Cardiac muscle cell (in vitro differentiated cells and primary cell): ENCODE results near the gene MBD1. TPM values are rescaled to one million over a fixed set of nuclear protein-coding genes. Genes with fewer than 3 reads are reported as not detected.
A peak's percentile ranks its signal among the peaks of the same experiment; 100 is the strongest.
"Not testable (repeated sequence)": the region's sequence is repeated elsewhere in the genome, so short reads cannot be mapped to it uniquely, and the experiment has no call there.

Source experiments
- DNase-seq, 2 donors: peaks; one replicate each; pipeline versions ENCODE4 v3.0.0 to v3.0.0-alpha.2; 2010 to 2017; ENCODE audit warnings: low read depth in 1 of 2, low spot score in 1 of 2
- H3K27ac ChIP-seq: fragments of 200-600 bp; sonication (generic); 2 replicates; pipeline ENCODE4 v1.5.1; 2016
- H3K27me3 ChIP-seq: fragments of 200-600 bp; sonication (generic); 2 replicates; pipeline ENCODE4 v1.6.0; 2016; ENCODE audit warnings: control low read depth
- H3K36me3 ChIP-seq: fragments of 200-600 bp; sonication (generic); 2 replicates; pipeline ENCODE4 v1.5.1; 2016; ENCODE audit warnings: control low read depth
- H3K4me1 ChIP-seq: fragments of 200-600 bp; sonication (generic); 2 replicates; pipeline ENCODE4 v1.8.1; 2017; ENCODE audit warnings: low read depth, mild to moderate bottlenecking, mixed run types
- H3K4me3 ChIP-seq: fragments of 200-600 bp; sonication (generic); 2 replicates; pipeline ENCODE4 v1.5.1; 2016; ENCODE audit warnings: mild to moderate bottlenecking
- H3K9me3 ChIP-seq: fragments of 200-600 bp; sonication (generic); 2 replicates; pipeline ENCODE4 v1.5.1; 2017; ENCODE audit warnings: low read depth, mild to moderate bottlenecking, control low read depth
- CTCF ChIP-seq: IDR thresholded peaks from 2 replicates; pipeline ENCODE4 v1.5.1; 2012; ENCODE audit warnings: low read depth, mild to moderate bottlenecking, low read length
- polyA plus RNA-seq: library from polyadenylated mRNA; unstranded; fragments of >200 nt; fragmentation: Nextera tagmentation; extraction: Ambion mirVana; gene quantifications from 2 replicates; pipeline ENCODE4 v1.2.1, GENCODE V29; 2016
- total RNA-seq: library from RNA; depleted of rRNA; stranded (reverse); fragments of >200 nt; gene quantifications from 2 replicates; pipeline ENCODE4 v1.2.3, GENCODE V29; 2016

Gene MBD1
- total and polyA plus RNA-seq, 2 experiments from 2014 or later, result 78.9 to 167 TPM

- Histone ChIP-seq H3K4me3 (no peak overlapping the region), H3K4me1 (peaks cover 18% of the 10 kb centered on the region), H3K9me3 (no peaks in the 10 kb centered on the region), H3K27me3 (no peaks in the 10 kb centered on the region), H3K27ac (peak overlapping the region; percentile 53), H3K36me3 (no peaks in the 10 kb centered on the region)
- no peak for TF ChIP-seq CTCF
- DNase-seq, result no peak
Observed at GRCh38 chr18:50231621-50232020, 49.7 kb downstream of the MBD1 start.

DNA sequence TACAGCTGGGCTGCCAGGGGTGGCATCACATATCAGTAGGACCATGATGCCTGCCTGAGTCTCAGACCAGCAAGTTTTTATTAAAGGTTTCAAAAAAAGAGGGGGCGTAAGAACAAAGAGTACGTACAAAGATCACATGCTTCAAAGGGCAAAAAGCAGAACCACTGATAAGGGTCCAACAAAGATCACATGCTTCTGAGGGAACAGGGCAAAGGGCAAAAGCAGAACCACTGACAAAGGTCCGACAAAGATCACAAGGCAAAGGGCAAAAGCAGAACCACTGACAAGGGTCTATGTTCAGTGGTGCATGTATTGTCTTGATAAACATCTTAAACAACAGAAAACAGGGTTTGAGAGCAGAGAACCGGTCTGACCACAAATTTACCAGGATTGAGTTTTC is 61.1 kb downstream of the MBD1 start:
- DNase-seq, H3K27me3 ChIP-seq, H3K4me1 ChIP-seq, H3K9me3 ChIP-seq, H3K4me3 ChIP-seq, H3K27ac ChIP-seq, H3K36me3 ChIP-seq: not testable (repeated sequence)

Other genes starting within 250 kb of the MBD1 start
- 6.4 and 16.7 TPM in 2 replicates for gene MYO5B, start 86.4 kb downstream of the MBD1 start, total RNA-seq
- gene MYO5B, start 86.4 kb downstream of the MBD1 start, polyA plus RNA-seq, result 3.0 and 3.4 TPM in 2 replicates
- gene CFAP53, start 15.0 kb downstream of the MBD1 start, total RNA-seq, result 0.56 and 3.9 TPM in 2 replicates
- gene CFAP53, start 15.0 kb downstream of the MBD1 start, polyA plus RNA-seq, result 1.0 and 1.6 TPM in 2 replicates
- gene CXXC1, start 6.2 kb upstream of the MBD1 start, total RNA-seq, result 72.3 and 89.1 TPM in 2 replicates
- gene CXXC1, start 6.2 kb upstream of the MBD1 start, polyA plus RNA-seq, result 91.4 and 95.6 TPM in 2 replicates
- 3.0 and 8.5 TPM in 2 replicates for gene SKA1, start 93.5 kb upstream of the MBD1 start, total RNA-seq
- 3.3 and 18.3 TPM in 2 replicates for gene SKA1, start 93.5 kb upstream of the MBD1 start, polyA plus RNA-seq